HCT116 (cell line): ENCODE measurements around the gene YWHAQ.

Source experiments
- ATF3 ChIP-seq: IDR thresholded peaks from 2 replicates; pipeline ENCODE4 v1.6.1; 2012
- CTCF ChIP-seq, 3 experiments: fragments of 200-600 bp in 1 of 3; sonication (generic) in 1 of 3; IDR thresholded peaks in 2 of 3; conservative IDR thresholded peaks in 1 of 3; 2 replicates each; pipeline ENCODE4 v1.5.1; 2012 to 2017; ENCODE audit warnings: low read depth in 2 of 3, low read length in 2 of 3, antibody characterized with exemption in 1 of 3, borderline replicate concordance in 1 of 3, control low read depth in 1 of 3, mild to moderate bottlenecking in 1 of 3, mixed read lengths in 1 of 3, mixed run types in 1 of 3, moderate library complexity in 1 of 3; ENCODE audit not compliant: insufficient read depth in 1 of 3
- EZH2 ChIP-seq: fragments of 200-600 bp; sonication (generic); IDR thresholded peaks from 2 replicates; pipeline ENCODE4 v1.6.1; 2017; ENCODE audit warnings: antibody characterized with exemption, mixed run types
- FOSL1 ChIP-seq: IDR thresholded peaks from 2 replicates; pipeline ENCODE4 v1.6.1; 2012; ENCODE audit warnings: low read depth
- JUND ChIP-seq: IDR thresholded peaks from 2 replicates; pipeline ENCODE4 v1.6.1; 2012
- MAX ChIP-seq: IDR thresholded peaks from 2 replicates; pipeline ENCODE4 v1.6.1; 2012
- POLR2A ChIP-seq: IDR thresholded peaks from 2 replicates; pipeline ENCODE4 v1.7.0; 2011; ENCODE audit warnings: borderline replicate concordance; ENCODE audit not compliant: insufficient read depth, insufficient read length; ENCODE audit errors: extremely low read depth
- POLR2AphosphoS5 ChIP-seq: IDR thresholded peaks from 2 replicates; pipeline ENCODE4 v1.6.1; 2011; ENCODE audit warnings: mild to moderate bottlenecking, low read depth, low read length, moderate library complexity
- RAD21 ChIP-seq: IDR thresholded peaks from 2 replicates; pipeline ENCODE4 v1.6.1; 2012; ENCODE audit warnings: low read depth, mild to moderate bottlenecking
- YY1 ChIP-seq: IDR thresholded peaks from 2 replicates; pipeline ENCODE4 v1.6.1; 2011; ENCODE audit warnings: low read length, low read depth, moderate library complexity, mild to moderate bottlenecking; ENCODE audit not compliant: insufficient replicate concordance; ENCODE audit errors: extremely low read depth
- ZBTB33 ChIP-seq: IDR thresholded peaks from 2 replicates; pipeline ENCODE4 v1.6.1; 2011; ENCODE audit warnings: mild to moderate bottlenecking, low read length, moderate library complexity; ENCODE audit not compliant: insufficient replicate concordance; ENCODE audit errors: extremely low read depth

GRCh38 chr2:9630736-9631552, at the start of gene YWHAQ:
- TF ChIP-seq POLR2AphosphoS5 (peak; percentile 97), CTCF (IDR thresholded peaks at IDR 0.05 in 2 of 3, conservative IDR thresholded peaks at IDR 0.05 in 1 of 3; ENCODE audit: borderline replicate concordance in 1 of 3, insufficient read depth in 1 of 3, low read depth in 2 of 3, low read length in 2 of 3) (no peak), POLR2A (peak; percentile 86), ZBTB33 (peak; percentile 66), ATF3 (no peak), YY1 (peak; percentile 68), MAX (peak; percentile 83; the same call in 1 of the 2 replicates), EZH2 (no peak), JUND (no peak), FOSL1 (no peak), RAD21 (no peak; the same call in 1 of the 2 replicates)
